SK-N-MC (cell line): ENCODE measurements around the gene PI3.

Experiments
- EZH2 ChIP-seq: fragments of 200-600 bp; sonication (generic); IDR thresholded peaks from one replicate; pipeline ENCODE4 v1.6.1; 2017; ENCODE audit warnings: antibody characterized with exemption
- FOXP2 ChIP-seq: optimal IDR thresholded peaks from 2 replicates; pipeline ENCODE3; 2011; ENCODE audit warnings: mild to moderate bottlenecking, moderate library complexity; ENCODE audit not compliant: insufficient read depth; ENCODE audit errors: extremely low read length, control extremely low read depth
- POLR2AphosphoS5 ChIP-seq: IDR thresholded peaks from 2 replicates; pipeline ENCODE4 v1.6.1; 2012; ENCODE audit warnings: mild to moderate bottlenecking, low read depth, low read length, borderline replicate concordance

- TF ChIP-seq EZH2 = no peak
- TF ChIP-seq POLR2AphosphoS5 = no peak
- no peak for TF ChIP-seq FOXP2
These were observed 2.0 kb downstream of the PI3 start for GRCh38 chr20:45176526-45177267.
